LoVo (cell line): ENCODE measurements around the gene COPRS.
"Not testable (repeated sequence)": the region's sequence is repeated elsewhere in the genome, so short reads cannot be mapped to it uniquely, and the experiment has no call there.

ENCODE experiments used
- DNase-seq: peaks from one replicate; pipeline ENCODE4 v3.0.0-alpha.2; 2016; ENCODE audit warnings: low spot score

COPRS gene

DNA sequence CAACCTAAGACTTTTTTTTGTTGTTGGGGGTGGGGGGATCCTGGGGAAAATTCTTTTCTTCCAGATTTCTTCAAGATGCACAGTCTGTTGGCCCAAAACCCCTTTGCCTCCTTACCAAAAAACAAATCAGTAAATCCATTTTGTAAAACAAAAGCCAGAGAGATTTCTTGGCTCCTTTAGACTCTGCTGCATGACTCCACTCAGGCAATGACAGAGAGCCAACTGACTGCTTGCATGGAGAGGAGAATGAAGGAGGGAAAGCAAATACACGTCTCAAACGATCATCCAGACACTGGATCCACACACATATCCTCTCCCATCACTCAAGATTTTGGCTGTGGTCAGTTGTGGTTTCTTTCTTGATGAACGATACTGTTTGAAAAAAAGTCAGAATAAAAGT lies 13.8 kb downstream of the COPRS start:
- no peak for DNase-seq

DNA sequence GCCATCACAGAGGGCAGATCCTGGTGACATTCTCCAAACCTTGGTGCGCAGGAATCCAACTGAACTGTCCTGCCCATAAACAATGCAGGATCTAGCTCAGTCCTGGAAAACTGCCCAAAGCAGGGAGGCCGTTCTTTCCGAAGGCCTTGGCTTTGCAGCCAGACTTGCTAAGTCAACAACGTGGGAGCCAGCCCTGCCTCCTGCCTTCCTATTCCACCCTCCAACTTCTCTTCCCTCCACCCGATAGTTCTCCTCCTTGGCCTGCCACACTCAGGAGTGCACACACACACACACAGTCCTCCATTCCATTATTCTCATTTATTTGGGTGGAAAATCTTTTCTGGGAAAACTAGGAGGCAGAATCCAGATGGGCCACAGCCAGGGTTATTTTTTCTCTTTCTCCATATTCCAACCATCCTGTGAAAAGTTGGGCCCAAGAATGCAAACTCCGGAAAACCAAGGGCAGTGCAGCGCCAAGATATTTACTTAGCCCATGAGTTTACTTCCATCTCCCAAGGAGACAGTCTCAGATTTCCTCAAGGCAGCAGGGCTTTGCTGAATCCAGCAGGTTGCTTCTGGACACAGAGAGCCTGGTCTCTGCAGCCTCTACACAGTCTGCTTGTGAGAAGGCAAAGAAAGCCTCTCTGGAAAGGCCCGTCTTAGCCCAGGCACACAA lies 15.8 kb downstream of the COPRS start:
- no peak for DNase-seq

DNA sequence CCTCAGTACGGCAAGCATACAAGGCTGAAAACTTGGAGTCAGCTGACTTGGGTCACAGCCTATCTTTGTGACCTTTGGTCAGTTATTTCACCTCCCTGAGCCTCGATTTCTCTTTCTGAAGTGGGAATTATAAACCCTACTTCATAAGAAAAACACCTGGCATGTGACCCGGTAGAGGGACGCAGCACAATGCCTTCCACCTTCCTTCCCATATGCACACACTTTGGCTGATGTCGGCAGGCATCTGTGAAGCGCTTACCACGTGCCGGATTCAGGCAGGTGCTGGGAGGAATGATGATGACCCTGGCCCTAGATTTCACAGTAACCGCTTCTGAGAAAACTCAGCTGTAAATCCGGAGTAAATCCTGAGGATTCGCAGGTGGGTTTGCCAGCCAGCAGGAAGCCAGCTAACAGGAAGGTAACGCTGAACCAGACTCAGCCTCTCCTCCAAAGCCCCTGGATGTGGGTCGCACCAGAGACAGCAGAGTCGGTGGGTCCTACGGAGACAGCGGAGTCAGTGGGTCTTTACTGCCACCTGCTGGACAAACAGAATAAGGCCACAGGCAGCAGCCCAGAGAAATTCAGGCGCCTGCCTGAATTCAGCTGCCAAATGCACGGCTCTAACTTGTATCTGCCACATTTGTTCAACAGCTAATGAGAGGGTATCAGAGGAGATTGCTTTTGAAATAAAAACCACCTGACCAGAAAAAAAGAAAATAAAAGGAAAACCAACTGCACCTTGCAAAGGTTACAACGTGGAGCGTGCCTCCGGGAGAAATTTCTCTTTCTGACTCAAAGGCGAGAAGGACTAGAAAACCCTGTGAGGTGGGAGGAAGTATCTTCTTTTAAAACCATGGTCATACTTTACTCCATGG lies 16.6 kb downstream of the COPRS start:
- DNase-seq, result peak; percentile 69

DNA sequence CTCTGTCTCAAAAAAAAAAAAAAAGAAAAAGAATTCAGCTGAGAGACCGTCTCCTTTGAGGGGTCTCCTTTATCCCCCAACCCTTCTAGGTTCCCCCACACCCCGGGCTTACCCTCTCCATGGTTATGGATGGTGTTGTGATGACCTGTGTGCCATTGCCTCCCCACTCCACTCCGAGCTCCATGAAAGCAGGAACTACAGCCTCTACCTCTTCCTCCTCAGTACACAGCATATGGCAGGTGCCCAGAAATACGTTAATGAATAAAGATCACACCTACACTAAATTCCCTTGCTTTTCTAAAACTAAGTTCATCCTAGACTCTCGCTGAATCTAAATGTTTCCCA lies 17.2 kb downstream of the COPRS start:
- DNase-seq, result no peak

DNA sequence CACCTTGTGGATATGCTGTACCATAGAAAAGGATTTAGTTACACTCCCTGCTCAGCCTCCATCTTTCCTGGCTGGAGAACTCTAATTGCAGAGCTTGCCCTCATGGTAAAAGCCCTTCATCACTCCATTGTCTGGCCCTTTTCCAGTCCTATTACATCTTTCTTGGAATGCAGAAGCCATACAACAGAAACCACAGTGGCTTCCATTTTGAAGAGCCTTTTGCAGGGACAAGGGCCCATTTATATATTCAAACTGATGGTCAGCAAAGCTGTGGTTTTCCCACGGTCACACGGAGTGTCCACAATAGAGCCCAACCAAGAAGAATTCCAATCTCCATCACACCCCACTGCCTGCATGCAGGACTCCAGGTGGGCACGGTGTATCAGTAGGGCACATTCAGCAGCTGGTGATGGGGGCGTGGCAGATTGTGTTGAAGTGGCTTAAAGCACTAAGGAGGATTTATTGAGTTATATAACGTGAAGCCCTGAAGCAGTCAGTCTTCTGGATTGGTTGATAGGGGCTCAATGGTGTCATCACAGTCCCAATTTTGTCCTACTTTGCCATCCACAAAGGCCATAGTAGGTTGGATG lies 20.3 kb downstream of the COPRS start:
- no peak for DNase-seq

DNA sequence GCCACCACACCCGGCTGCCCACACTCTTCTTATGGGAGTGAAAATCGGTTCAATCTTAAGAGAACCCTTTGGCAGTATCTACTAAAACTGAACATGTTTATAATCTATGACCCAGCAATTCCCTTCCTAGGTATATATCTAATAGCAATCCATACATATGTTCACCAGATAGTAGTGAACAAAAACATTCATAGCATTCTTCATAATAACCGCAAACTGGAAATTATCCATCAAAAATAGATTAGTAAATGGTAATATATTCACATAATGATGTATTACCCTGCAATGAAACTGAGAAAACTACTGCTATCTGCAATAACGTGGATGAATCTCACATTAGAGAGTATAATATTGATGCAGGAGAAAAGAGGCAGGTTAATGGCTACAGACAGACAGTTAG lies 23.1 kb downstream of the COPRS start:
- no peak for DNase-seq

DNA sequence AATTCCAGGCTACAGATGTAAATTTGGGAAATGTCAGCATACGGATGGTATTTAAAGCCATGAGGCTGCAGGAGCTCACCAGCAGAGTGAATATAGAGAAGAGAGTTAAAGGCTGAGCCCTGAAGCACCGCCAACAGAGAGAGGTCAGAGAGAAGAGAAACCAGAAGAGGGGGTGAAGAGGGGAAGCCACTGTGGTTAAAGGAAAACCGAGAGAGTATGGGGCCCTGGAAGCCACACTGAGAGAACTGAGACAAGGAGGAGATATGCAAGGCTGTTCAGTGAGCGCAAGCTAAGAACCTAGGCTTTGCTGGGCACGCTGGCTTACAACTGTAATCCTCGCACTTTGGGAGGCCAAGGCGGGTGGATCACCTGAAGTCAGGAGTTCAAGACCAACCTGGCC lies 24.6 kb downstream of the COPRS start:
- DNase-seq, result no peak

DNA sequence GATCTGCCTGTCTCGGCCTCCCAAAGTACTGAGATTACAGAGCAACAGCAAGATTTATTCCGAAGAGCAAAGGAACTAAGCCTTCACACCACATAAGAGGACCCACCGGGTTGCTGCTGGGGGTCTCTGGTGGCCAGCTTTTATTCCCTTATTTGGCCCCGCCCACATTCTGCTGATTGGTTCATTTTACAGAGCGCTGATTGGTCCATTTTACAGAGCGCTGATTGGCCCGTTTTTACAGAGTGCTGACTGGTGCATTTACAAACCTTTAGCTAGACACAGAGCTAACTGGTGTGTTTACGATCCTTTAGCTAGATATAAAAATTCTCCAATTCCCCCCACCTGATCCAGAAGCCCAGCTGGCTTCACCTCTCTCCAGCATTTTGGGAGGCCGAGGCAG lies 26.3 kb downstream of the COPRS start:
- no peak for DNase-seq

DNA sequence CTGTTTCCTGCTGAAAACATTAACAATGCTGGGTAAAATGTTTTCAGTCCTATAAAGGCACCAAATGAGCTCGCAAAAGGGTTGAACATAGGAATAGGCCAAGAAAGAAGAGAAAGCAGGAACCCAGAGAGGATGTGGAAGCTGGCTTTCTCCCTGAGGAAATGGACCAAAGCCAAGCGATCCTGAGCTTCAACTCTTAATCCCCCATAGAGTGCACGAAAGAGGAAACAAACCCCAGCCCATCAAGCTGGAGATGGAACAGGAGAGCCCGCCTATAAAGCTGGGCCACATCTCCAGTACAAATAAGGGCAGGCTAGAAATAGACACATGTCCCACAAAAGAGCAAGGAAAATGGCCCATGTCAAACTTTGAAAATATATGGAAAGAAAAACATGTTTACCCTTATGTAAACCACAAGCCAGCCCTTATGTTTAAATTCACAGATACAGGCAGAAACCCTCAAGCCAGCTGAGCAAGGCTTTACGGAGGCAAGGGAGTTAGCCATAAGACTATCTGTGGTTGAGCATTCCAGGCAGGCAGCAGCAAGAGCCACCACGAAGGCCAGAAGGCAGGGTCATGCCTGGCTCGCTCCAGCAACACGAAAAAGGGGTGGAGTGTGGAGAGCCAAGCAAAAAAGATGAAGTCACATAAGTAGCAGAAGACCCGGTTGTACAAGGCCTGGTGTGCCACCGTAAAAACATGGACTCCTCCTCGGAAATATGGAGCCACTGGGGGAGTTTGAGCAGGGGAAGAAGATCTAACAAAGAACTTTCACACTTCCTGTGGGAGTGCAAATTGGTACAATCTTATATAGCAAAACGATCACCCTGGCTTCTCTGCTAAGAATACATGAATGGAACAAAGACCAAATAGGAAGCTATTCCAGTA lies 27.8 kb downstream of the COPRS start:
- DNase-seq, result no peak

DNA sequence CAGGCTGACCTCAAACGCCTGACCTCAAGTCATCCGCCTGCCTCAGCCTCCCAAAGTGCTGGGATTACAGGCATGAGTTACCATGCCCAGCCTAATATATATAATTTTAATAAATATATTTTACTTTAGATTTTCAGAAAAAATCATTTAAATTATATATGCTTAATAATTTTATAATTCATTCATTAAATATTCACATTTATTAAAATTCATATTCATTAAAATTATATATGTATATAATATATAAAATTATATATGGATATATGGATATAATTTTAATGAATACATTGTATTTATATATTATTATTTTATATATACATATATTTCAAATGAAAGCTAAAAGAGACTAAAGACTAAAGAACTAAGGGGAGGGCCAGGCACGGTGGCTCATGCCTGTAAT lies 29.4 kb downstream of the COPRS start:
- DNase-seq, result no peak

DNA sequence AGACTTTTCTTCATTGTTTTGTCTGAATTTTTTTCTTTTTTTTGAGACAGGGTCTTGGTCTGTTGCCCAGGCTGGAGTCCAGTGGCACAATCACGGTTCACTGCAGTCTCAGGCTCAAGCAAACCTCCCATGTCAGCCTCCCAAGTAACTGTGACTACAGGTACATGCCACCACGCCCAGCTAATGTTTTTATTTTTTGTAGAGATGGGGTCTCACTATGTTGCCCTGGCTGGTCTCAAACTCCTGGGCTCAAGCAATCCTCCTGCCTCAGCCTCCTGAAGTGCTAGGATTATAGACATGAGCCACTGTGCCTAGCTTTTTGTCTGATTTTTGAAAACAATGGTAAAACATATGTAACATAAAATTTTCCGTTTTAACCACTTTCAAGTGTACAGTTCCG lies 30.1 kb downstream of the COPRS start:
- DNase-seq, result not testable (repeated sequence)

DNA sequence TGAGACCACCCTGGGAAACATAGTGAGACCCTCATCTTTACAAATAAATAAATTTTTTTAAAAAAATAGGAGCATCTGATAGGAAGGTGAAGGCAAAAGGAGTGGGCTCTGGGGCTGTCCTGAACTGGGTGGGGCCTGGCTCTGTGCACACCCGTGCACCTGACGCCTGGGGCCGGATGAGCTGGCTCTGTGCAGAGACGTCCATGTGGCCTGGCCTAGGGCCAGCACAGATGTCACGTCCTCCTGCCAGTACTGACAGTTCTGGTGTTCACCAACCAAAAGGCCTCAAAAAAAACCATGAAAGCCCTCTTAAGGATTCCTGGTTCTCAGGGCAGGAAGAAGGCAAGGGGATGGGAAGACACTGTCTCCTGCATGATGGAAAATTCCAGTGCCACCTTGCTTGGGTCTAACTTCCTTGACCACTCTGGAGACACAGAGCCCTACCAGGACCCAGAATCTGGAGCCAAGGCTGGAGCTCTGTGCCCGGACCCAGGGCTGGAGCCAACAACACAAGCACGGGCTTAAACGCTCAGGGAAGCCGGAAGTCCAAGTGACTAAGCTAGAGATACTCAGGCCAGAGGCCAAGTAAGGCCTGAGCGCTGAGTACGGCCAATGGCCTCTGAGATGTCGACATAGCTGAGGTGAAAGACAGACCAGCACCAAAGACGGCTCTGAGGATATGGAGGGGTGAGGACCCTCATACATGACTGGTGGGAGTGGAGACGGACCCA lies 32.9 kb downstream of the COPRS start:
- DNase-seq, result no peak

DNA sequence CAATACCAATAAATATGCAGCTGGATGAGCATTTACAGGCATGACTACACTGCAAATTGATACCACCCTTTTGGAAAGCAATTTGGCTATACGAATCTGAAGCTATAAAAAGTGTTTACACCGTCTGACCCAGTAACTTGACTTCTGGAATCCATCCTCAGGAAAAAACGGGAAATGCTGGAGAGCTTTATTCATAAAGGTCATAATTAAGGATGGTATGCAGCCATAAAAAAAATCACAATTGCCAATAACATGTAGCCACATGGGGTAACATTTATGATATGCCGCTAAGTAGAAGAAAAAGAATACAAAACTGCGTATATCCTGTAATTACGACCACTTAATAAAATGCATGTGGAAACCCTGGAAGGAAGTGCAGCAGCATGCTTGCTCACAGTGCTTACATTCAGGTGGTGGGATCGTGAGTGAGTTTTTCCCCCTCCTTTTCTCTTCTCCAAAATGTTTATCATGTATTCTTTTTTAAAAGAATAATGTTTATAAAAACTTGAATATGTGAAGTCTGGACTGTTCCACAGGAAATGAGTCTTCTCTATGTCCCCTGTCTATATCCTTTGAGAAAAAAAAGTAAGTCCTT lies 34.2 kb downstream of the COPRS start:
- no peak for DNase-seq

DNA sequence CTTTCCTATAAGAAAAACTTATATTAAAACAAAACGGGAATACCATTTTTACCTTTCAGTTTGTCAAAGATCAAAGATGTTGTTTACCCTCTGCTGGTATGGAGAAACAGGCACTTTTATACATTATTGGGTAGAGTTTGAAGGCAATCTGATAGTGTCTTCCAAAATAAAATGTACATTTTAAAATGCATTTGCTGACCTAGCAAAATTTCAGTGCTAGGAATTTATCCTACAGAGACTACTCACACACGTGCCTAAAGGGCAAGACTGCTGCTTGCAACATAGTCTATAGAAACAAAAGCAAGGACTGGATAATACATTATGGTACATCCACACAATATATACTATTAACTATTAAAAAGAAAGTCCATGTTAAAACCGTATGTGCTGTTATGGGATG lies 36.0 kb downstream of the COPRS start:
- DNase-seq, result no peak

DNA sequence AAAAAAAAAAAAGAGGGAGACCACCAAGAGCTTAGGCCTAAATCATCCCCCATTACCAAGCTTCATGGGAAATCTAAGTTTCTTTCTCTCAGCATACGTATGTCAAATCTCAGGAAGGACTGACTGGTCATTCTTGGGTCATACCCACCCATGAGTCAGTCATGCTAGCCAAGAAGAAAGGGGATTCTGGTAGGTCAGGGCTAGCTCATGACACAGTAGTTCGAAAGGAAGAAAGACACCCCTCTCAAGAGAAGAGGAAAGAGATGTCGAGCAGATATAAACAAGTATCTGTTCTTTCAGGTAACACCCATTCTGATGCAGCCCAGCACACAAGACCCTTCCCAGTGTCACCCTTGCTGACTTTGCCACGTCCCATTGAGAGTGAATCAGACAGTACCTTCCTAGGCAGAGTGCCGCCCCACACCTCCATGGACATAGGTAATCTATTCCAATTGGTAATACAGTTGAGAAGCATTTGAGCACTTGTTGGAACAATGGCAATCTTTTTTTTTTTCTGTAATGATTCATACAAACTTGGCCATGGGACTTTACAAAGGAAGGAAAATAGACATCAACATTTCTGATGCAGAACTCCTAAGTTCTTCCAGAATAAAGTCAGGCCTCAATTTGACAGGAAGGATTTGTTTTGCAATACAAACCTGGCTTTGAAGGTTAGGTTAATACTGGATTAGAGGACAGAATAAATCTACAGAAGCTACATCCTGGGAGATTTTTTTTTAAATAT lies 38.2 kb downstream of the COPRS start:
- DNase-seq, result no peak

DNA sequence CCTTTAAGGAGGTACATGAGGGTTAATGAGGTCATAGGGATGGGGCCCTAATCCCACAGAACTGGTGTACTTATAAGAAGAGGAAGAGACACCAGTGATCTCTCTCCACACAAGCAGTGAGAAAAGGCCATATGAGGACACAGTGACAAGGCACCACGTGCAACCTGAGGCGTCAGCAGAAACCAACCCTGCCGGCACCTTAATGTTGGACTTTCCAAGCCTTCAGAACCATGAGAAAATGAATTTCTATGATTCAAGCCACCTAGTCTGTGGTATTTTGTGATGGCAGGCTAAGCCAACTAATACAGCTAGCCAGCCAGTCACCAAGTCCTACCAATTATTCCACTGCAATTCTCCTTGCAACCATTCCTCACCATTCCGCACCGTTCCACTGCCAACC lies 39.5 kb downstream of the COPRS start:
- no peak for DNase-seq

DNA sequence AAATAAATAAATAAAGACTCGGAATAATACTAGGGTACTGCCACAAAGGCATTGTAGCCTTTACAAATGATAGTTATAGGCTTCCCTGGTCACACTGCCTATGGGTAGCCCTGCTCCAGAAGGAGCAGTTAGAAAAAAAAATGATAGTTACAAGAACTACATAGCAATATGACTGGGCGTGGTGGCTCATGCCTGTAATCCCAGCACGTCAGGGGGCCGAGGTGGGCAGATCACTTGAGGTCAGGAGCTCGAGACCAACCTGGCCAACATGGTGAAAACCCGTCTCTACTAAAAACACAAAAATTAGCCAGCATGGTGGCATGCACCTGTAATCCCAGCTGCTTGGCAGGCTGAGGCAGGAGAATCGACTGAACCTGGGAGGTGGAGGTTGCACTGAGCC lies 40.2 kb downstream of the COPRS start:
- DNase-seq, result not testable (repeated sequence)

DNA sequence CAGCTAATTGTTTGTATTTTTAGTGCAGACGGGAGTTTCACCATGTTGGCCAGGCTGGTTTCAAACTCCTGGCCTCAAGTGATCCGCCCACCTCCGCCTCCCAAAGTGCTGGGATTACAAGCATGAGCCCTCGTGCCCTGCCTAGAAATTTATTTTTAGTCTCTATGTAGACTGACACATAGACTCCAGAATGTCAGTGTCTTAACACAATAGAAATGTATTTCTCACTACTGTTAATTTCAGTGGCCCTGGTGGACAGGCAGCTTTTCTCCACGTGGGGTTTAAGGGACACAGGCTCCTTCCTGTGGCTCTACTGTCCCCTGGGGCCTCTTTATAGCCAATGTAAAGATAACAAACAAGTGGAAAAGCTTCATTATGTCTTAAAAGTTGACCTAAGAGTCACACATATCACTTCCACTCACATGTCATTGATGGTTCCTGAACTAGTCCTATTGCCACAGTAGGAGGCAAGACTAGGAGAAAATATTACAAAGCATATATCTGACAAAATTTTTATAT lies 43.8 kb downstream of the COPRS start:
- no peak for DNase-seq

DNA sequence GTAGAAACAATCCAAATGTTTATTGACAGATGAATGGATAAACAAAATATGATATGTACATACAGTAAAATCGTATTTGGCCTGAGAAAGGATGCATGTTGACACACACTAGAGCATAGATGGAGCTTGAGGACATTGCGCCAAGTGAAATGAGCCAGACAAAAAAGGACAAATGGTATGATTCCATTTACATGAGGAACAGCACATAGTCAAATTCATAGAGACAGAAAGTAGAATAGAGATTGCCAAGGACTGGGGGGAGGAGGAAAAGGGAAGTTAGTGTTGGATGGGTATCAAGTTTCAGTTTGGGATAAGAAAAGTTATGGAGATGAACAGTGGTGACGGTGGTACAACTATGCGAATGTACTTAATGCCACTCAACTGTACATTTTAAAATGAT lies 47.9 kb downstream of the COPRS start:
- DNase-seq, result no peak

DNA sequence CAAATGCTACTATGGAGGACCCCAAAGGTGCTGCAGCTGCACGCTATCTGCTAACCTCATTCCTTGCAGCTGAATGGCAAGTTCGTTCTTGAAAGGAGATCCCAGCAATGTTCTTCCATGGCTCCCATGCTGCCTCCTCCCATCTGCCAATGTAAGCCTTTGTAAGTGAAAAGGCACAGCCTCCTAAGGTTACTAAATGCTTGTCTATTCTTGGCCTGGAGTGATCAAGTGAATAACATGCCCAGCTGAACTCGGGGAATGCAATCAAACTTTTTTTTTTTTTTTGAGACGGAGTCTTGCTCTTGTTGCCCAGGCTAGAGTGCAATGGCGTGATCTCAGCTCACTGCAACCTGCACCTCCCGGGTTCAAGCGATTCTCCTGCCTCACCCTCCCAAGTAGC lies 49.2 kb downstream of the COPRS start:
- DNase-seq, result not testable (repeated sequence)
